ENCODE results near the gene ZNF668.
"Not testable (repeated sequence)": the region's sequence is repeated elsewhere in the genome, so short reads cannot be mapped to it uniquely, and the experiment has no call there.

ZNF668 gene

GRCh38 chr16:31061126-31061812, 12.8 kb downstream of the ZNF668 start:
- DNase-seq (ENCODE audit: low read depth in 2 of 2) = no peak

- no peak for DNase-seq (ENCODE audit: low read depth in 2 of 2)
Measured at GRCh38 chr16:31055613-31056012, 18.4 kb downstream of the ZNF668 start.

- DNase-seq (ENCODE audit: low read depth in 2 of 2) = no peak
Measured at GRCh38 chr16:31052114-31052513, 21.9 kb downstream of the ZNF668 start.

- no peak for DNase-seq (ENCODE audit: low read depth in 2 of 2)
Measured at GRCh38 chr16:31050280-31051030, 23.6 kb downstream of the ZNF668 start.

GRCh38 chr16:31043898-31044481, 30.1 kb downstream of the ZNF668 start:
- DNase-seq (ENCODE audit: low read depth in 2 of 2) = no peak

GRCh38 chr16:31043352-31043751, 30.7 kb downstream of the ZNF668 start:
- no peak for DNase-seq (ENCODE audit: low read depth in 2 of 2)

- DNase-seq (ENCODE audit: low read depth in 2 of 2) = no peak
Measured at GRCh38 chr16:31042866-31043265, 31.2 kb downstream of the ZNF668 start.

- no peak for DNase-seq (ENCODE audit: low read depth in 2 of 2)
Measured at GRCh38 chr16:31038993-31039392, 35.0 kb downstream of the ZNF668 start.

- no peak for DNase-seq (ENCODE audit: low read depth in 2 of 2)
Measured at GRCh38 chr16:31036691-31037090, 37.3 kb downstream of the ZNF668 start.

- DNase-seq (ENCODE audit: low read depth in 2 of 2) = peak; percentile 70 to 81
Measured at GRCh38 chr16:31033709-31034492, 40.1 kb downstream of the ZNF668 start.

GRCh38 chr16:31032736-31033708, 41.0 kb downstream of the ZNF668 start, which contains the start of gene STX4:
STX4 (plus strand) TSS chr16:31033558; CDS start chr16:31033806, 248 bp downstream.
- DNase-seq (ENCODE audit: low read depth in 2 of 2) = peak; percentile 94 to 96

- DNase-seq (ENCODE audit: low read depth in 2 of 2) = no peak
Measured at GRCh38 chr16:31031276-31031675, 42.8 kb downstream of the ZNF668 start.

- DNase-seq (ENCODE audit: low read depth in 2 of 2) = no peak
Measured at GRCh38 chr16:31029272-31029671, 44.8 kb downstream of the ZNF668 start.

GRCh38 chr16:31025339-31025738, 48.7 kb downstream of the ZNF668 start:
- DNase-seq (ENCODE audit: low read depth in 2 of 2) = no peak

- no peak for DNase-seq (ENCODE audit: low read depth in 2 of 2)
Measured at GRCh38 chr16:31023627-31024226, 50.3 kb downstream of the ZNF668 start.

GRCh38 chr16:31023252-31023602, 50.8 kb downstream of the ZNF668 start:
- DNase-seq (ENCODE audit: low read depth in 2 of 2) = no peak

- DNase-seq (ENCODE audit: low read depth in 2 of 2) = no peak
Measured at GRCh38 chr16:31022544-31023251, 51.3 kb downstream of the ZNF668 start.

GRCh38 chr16:31020536-31020935, 53.5 kb downstream of the ZNF668 start:
- DNase-seq (ENCODE audit: low read depth in 2 of 2) = no peak

GRCh38 chr16:31017756-31018155, 56.3 kb downstream of the ZNF668 start:
- DNase-seq (ENCODE audit: low read depth in 2 of 2) = not testable (repeated sequence)

- no peak for DNase-seq (ENCODE audit: low read depth in 2 of 2)
Measured at GRCh38 chr16:31016018-31016417, 58.0 kb downstream of the ZNF668 start.
